GM12872 (cell line): ENCODE results near the gene CFAP99.

ENCODE experiments used
- TF ChIP-seq, protein P1 (sequence below): IDR thresholded peaks from 3 replicates; pipeline ENCODE4 v1.5.1; 2011; ENCODE audit warnings: low read depth, mild to moderate bottlenecking, low read length, moderate library complexity; ENCODE audit not compliant: insufficient read depth

CFAP99 gene

DNA sequence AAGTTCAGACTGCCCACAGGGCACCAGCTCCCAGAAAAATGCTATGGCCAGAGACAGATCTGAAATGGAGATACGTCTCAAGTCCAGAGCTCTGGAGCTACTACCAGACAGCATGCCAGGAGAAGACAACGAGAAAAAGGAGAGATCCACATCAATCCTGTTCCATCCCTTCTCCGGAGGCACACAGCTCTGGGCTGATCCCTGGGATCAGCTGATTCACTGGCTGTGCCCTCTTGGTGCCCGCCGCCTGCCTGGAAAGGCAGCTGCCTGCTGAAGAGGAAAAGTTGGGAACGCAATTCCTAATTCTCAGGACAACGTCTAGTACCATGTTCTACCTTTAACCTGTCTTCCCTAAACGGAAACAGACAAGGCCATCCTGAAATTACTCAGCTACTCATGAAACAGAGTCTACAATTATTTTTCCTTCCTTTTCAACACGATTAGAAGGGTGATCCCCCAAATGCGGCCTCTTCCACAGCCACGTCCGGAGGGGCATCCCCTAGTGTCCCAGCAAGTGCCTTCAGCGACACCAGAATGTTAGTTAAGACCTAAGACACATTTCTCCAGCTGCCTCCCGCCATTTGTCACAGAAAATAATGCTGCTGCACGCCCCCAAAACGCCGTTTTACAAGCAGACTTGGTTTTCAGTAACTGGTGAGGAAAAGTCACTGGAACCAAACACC is 2.7 kb upstream of the CFAP99 start:
- TF ChIP-seq, protein P1, sequence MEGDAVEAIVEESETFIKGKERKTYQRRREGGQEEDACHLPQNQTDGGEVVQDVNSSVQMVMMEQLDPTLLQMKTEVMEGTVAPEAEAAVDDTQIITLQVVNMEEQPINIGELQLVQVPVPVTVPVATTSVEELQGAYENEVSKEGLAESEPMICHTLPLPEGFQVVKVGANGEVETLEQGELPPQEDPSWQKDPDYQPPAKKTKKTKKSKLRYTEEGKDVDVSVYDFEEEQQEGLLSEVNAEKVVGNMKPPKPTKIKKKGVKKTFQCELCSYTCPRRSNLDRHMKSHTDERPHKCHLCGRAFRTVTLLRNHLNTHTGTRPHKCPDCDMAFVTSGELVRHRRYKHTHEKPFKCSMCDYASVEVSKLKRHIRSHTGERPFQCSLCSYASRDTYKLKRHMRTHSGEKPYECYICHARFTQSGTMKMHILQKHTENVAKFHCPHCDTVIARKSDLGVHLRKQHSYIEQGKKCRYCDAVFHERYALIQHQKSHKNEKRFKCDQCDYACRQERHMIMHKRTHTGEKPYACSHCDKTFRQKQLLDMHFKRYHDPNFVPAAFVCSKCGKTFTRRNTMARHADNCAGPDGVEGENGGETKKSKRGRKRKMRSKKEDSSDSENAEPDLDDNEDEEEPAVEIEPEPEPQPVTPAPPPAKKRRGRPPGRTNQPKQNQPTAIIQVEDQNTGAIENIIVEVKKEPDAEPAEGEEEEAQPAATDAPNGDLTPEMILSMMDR = no peak

- TF ChIP-seq, protein P1 = no peak
Observed at GRCh38 chr4:2416564-2417225, 2.1 kb upstream of the CFAP99 start.

- TF ChIP-seq, protein P1 = no peak
Observed at GRCh38 chr4:2417226-2417764, 1.5 kb upstream of the CFAP99 start.

DNA sequence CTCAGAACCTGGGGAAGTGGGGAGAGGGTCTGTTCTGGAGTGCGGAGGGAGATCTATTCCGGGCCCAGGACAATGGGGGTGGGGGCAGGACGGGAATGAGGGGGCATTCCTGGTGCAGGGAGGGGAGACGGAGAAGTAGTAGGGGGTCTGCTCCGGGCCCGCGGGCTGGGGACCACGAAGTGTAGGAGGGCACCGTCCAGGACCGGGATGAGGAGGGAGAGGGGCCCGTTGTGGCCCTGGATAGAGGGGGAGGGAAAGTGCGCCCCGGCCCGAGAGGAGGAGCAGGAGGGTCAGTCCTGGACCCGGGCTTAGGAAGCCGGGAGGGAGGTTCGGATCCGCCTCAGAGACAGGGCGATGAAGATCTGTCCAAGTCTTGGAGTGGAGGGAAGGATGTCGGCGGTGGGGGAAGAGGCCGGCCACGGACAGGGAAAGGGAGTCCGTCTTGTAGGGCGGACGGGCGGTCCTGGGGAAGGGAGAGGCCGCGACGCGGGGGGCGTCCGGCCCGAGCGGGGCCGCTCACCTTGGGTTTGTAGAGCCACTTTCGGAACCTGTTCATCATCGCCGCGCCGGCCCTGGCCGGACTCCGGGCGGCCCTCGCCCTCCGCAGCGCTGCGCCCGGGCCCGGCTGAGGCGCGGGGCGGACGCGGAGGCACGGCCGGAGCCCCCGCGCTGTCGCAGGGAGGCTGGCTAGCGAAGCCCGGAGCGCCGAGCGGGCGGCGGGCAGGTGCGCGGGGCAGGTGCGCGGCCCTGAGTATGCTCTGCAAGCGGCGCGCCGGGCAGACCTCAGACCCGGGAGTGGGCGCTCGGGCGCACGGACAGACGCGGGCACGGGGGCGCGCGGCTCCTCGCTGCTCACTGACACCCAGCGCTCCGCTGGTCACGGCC is 748 bp upstream of the CFAP99 start, which contains the start of gene ZFYVE28:
ZFYVE28 (minus strand) TSS at position 881 of the 885 bp plus-strand sequence; CDS start at position 559, 322 bp downstream.
- TF ChIP-seq, protein P1 = no peak

DNA sequence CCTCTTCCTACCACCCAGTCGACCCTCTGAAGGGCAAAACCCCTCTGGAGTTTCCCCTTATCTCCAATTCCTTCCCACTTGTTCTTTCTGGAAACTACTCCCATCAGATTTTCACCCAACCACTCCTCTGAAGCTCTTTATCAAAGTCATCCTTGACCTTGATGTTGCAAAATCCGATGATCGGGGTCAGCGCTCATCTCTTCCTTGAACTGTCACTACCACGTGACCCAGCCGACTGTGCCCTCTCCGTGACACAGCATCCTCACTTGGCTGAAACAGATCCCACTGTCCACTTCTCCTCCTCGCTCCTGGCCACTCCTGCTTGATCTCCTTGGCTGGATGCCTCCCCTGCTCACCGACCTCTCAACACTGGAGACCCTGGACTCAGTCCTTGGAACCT is 1.1 kb downstream of the CFAP99 start:
- TF ChIP-seq, protein P1 = no peak

GRCh38 chr4:2421928-2422327 is 3.2 kb downstream of the CFAP99 start:
- TF ChIP-seq, protein P1 = no peak

DNA sequence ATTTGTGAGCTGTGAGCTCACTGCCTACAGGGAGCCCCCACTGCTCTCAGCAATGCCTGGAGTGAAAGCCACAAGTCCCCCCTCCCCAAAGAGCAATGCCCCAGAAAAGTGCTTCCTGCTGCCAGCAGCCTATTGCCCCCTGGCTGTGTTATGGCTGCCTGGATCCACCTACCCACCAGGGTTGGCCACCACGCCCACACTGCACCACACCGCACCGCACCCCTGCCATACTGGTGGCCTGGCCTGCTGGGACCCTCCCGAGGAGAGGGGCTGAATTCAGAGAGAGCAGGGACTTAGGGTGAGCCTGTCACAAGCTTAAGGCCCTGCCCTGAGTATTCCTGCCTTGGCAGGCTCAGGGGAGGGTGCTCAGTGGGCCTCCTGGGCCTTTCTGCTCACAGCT is 4.3 kb downstream of the CFAP99 start:
- TF ChIP-seq, protein P1 = no peak
